HCT116 (cell line): ENCODE data around the gene SUN2.

Experiments
- ELF1 ChIP-seq: IDR thresholded peaks from 2 replicates; pipeline ENCODE4 v1.6.1; 2012; ENCODE audit warnings: low read depth, borderline replicate concordance
- POLR2A ChIP-seq: IDR thresholded peaks from 2 replicates; pipeline ENCODE4 v1.7.0; 2011; ENCODE audit warnings: borderline replicate concordance; ENCODE audit not compliant: insufficient read depth, insufficient read length; ENCODE audit errors: extremely low read depth
- SP1 ChIP-seq: IDR thresholded peaks from 2 replicates; pipeline ENCODE4 v1.6.1; 2012; ENCODE audit warnings: low read depth

- TF ChIP-seq SP1 = no peak
- TF ChIP-seq ELF1 = no peak
- no peak for TF ChIP-seq POLR2A
Measured at GRCh38 chr22:38732251-38732815, 23.5 kb downstream of the SUN2 start.
